IPS DF 6.9 (cell line): ENCODE measurements around the gene TBC1D9.
"Not testable (repeated sequence)": the region's sequence is repeated elsewhere in the genome, so short reads cannot be mapped to it uniquely, and the experiment has no call there.

Source experiments
- DNase-seq: peaks from one replicate; pipeline ENCODE4 v3.0.0-alpha.2; 2013; ENCODE audit warnings: low read depth, low spot score
- H3K27ac ChIP-seq: one replicate; pipeline ENCODE4 v1.5.1; 2013; ENCODE audit warnings: low read length, control low read depth
- H3K27me3 ChIP-seq: 2 replicates; pipeline ENCODE4 v1.6.1; 2013; ENCODE audit warnings: mild to moderate bottlenecking, low read length; ENCODE audit not compliant: control insufficient read depth, insufficient read depth
- H3K36me3 ChIP-seq: 2 replicates; pipeline ENCODE4 v1.6.1; 2013; ENCODE audit warnings: low read length; ENCODE audit not compliant: control insufficient read depth, insufficient read depth
- H3K4me1 ChIP-seq: 2 replicates; pipeline ENCODE4 v1.6.1; 2013; ENCODE audit warnings: low read length; ENCODE audit not compliant: control insufficient read depth, insufficient read depth
- H3K4me3 ChIP-seq: 2 replicates; pipeline ENCODE4 v1.5.1; 2013; ENCODE audit warnings: mild to moderate bottlenecking, low read length
- H3K9me3 ChIP-seq: 2 replicates; pipeline ENCODE4 v1.6.1; 2013; ENCODE audit warnings: low read length, inconsistent platforms; ENCODE audit not compliant: control insufficient read depth, insufficient read depth
- WGBS: extraction: QIAGEN DNeasy Blood & Tissue Kit; methylation state at CpG from one replicate; pipeline ENCODE4 v1.1.7; 2013; ENCODE audit warnings: mixed read lengths, missing lambda C conversion rate; ENCODE audit not compliant: insufficient read length, insufficient coverage; 5-methylcytosine and 5-hydroxymethylcytosine counted together

Gene TBC1D9

GRCh38 chr4:140754918-140755773 lies 1.0 kb downstream of the TBC1D9 start:
- Histone ChIP-seq H3K9me3 (no peaks in the 10 kb centered on the region), H3K4me1 (no peaks in the 10 kb centered on the region), H3K4me3 (peak overlapping the region; percentile 59; the same call in 1 of the 2 replicates), H3K36me3 (no peaks in the 10 kb centered on the region), H3K27me3 (peaks cover 28% of the 10 kb centered on the region; the same call in 1 of the 2 replicates), H3K27ac (no peak overlapping the region)
- no CpG with 5 or more reads among the region's 8 CpGs for WGBS
- no peak for DNase-seq

GRCh38 chr4:140753329-140753728 lies 2.9 kb downstream of the TBC1D9 start:
- Histone ChIP-seq H3K4me1 (no peaks in the 10 kb centered on the region), H3K27me3 (peaks cover 25% of the 10 kb centered on the region; the same call in 1 of the 2 replicates), H3K4me3 (no peak overlapping the region), H3K36me3 (no peaks in the 10 kb centered on the region), H3K27ac (no peak overlapping the region), H3K9me3 (no peaks in the 10 kb centered on the region)
- no peak for DNase-seq
- WGBS: no CpG with 5 or more reads among the region's 2 CpGs

- Histone ChIP-seq H3K27me3 (peaks cover 18% of the 10 kb centered on the region; the same call in 1 of the 2 replicates), H3K4me3 (no peak overlapping the region), H3K36me3 (no peaks in the 10 kb centered on the region), H3K27ac (no peak overlapping the region), H3K9me3 (no peaks in the 10 kb centered on the region), H3K4me1 (no peaks in the 10 kb centered on the region)
- no peak for DNase-seq
These were observed 3.7 kb downstream of the TBC1D9 start for GRCh38 chr4:140752291-140753068.

- Histone ChIP-seq H3K36me3 (no peaks in the 10 kb centered on the region), H3K27me3 (peaks cover 15% of the 10 kb centered on the region; the same call in 1 of the 2 replicates)
- WGBS: no CpG with 5 or more reads among the region's 2 CpGs
These were observed 5.7 kb downstream of the TBC1D9 start for GRCh38 chr4:140750470-140750869.

GRCh38 chr4:140748171-140748570 lies 8.0 kb downstream of the TBC1D9 start:
- Histone ChIP-seq H3K4me1 (peaks cover 2% of the 10 kb centered on the region; the same call in 1 of the 2 replicates), H3K27ac (no peak overlapping the region), H3K27me3 (peaks cover 4% of the 10 kb centered on the region; the same call in 1 of the 2 replicates), H3K36me3 (no peaks in the 10 kb centered on the region), H3K4me3 (no peak overlapping the region), H3K9me3 (no peaks in the 10 kb centered on the region)
- DNase-seq: no peak
- WGBS: no CpG with 5 or more reads among the region's 1 CpG

More at GRCh38 chr4:140750470-140750869, 5.7 kb downstream of the TBC1D9 start:
- H3K27ac ChIP-seq: no peak overlapping the region
- no peak for DNase-seq
- no peaks in the 10 kb centered on the region for H3K9me3 ChIP-seq
- H3K4me1 ChIP-seq: no peaks in the 10 kb centered on the region
- no peak overlapping the region for H3K4me3 ChIP-seq

- not testable (repeated sequence) for H3K27me3 ChIP-seq, DNase-seq, H3K36me3 ChIP-seq, H3K4me3 ChIP-seq, H3K4me1 ChIP-seq, H3K27ac ChIP-seq, H3K9me3 ChIP-seq
- no CpG with 5 or more reads among the region's 7 CpGs for WGBS
These were observed 9.6 kb downstream of the TBC1D9 start for GRCh38 chr4:140746546-140746945.

- H3K4me1 ChIP-seq: peaks cover 2% of the 10 kb centered on the region; the same call in 1 of the 2 replicates
- no peak overlapping the region for H3K27ac ChIP-seq
- DNase-seq: no peak
- H3K36me3 ChIP-seq: no peaks in the 10 kb centered on the region
- no peaks in the 10 kb centered on the region for H3K27me3 ChIP-seq
- no peak overlapping the region for H3K4me3 ChIP-seq
- no CpG with 5 or more reads among the region's 3 CpGs for WGBS
- no peaks in the 10 kb centered on the region for H3K9me3 ChIP-seq
These were observed 11.8 kb downstream of the TBC1D9 start for GRCh38 chr4:140744421-140744820.

- peaks cover 2% of the 10 kb centered on the region; the same call in 1 of the 2 replicates for H3K4me1 ChIP-seq
- H3K9me3 ChIP-seq: no peaks in the 10 kb centered on the region
- DNase-seq: no peak
- no CpG with 5 or more reads among the region's 4 CpGs for WGBS
- H3K4me3 ChIP-seq: no peak overlapping the region
- H3K36me3 ChIP-seq: no peaks in the 10 kb centered on the region
- no peak overlapping the region for H3K27ac ChIP-seq
- no peaks in the 10 kb centered on the region for H3K27me3 ChIP-seq
These were observed 12.8 kb downstream of the TBC1D9 start for GRCh38 chr4:140743194-140743931.

GRCh38 chr4:140742838-140743193 lies 13.4 kb downstream of the TBC1D9 start:
- H3K27ac ChIP-seq: no peak overlapping the region

More at GRCh38 chr4:140742838-140743193, 13.4 kb downstream of the TBC1D9 start:
- Histone ChIP-seq H3K36me3 (no peaks in the 10 kb centered on the region), H3K4me1 (peaks cover 2% of the 10 kb centered on the region; the same call in 1 of the 2 replicates), H3K27me3 (no peaks in the 10 kb centered on the region), H3K9me3 (no peaks in the 10 kb centered on the region), H3K4me3 (no peak overlapping the region)
- DNase-seq: no peak
- no CpG with 5 or more reads among the region's 1 CpG for WGBS
